ENCODE measurements around the gene MGAT5B. TPM values are rescaled to one million over a fixed set of nuclear protein-coding genes. Genes with fewer than 3 reads are reported as not detected.

The MGAT5B gene
- total and polyA plus RNA-seq, 2 of the 13 experiments (the other 11 are each of a cell fraction or from before 2014, with no cell fraction given): 0.07 to 0.13 TPM

DNA sequence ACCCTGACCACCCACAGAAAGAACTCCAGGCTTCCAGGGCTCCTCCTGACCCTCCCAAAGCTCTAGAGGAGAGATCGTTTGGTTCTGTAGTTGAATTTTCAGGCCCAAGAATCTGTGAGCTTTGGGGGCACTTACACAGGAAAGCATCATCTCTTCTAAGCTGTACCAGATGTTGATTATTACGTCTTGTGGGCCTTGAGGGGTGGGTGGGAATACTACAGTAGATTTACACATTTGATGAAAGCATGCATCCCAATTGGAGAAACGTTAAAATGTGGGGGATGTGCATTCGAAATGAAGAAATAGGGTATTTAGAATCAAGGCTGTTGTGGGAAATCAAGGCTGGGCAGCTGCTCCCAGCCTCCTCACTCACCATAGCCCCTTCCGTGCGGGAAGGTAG, 61.9 kb downstream of the MGAT5B start:
- in situ Hi-C loops (cut with HindIII; ENCODE audit: extremely low pct_ligation_motif_present, low pct_unique_long_range_greater_than_20kb): no loop called here
- no peak for DNase-seq (ENCODE audit: low spot score)
- H3K9ac ChIP-seq (ENCODE audit: insufficient read depth, low read depth, low read length): no peak overlapping the region
- no TSS peak for BruUV-seq (replicated peaks)
- ChIA-PET POLR2A (no interaction called here), CTCF (ENCODE audit: low intra/inter-chr PET ratio, low total read pairs) (no interaction called here)
- no peak overlapping the region for H3K27ac ChIP-seq (ENCODE audit: extremely low read length, insufficient read depth, low read length)
- H4K20me1 ChIP-seq (ENCODE audit: insufficient read depth, low read length): no peaks in the 10 kb centered on the region; the same call in 1 of the 2 replicates
- H2AFZ ChIP-seq (ENCODE audit: low read length): no peak overlapping the region
- no peak for ATAC-seq
- intact Hi-C loops (cut with micrococcal nuclease; ENCODE audit: unreplicated experiment): no loop called here
- H3K9me3 ChIP-seq (ENCODE audit: low read length): no peaks in the 10 kb centered on the region
- H3K4me1 ChIP-seq (ENCODE audit: insufficient read depth, low read length): no peaks in the 10 kb centered on the region
- H3K4me3 ChIP-seq (replicated peaks in 1 of 3; ENCODE audit: insufficient read depth in 1 of 3, low read depth in 2 of 3, low read length in 3 of 3): no peak overlapping the region
- no peaks in the 10 kb centered on the region for H3K79me2 ChIP-seq (ENCODE audit: insufficient read depth, low read length)
- 27% methylated on average over 6 of the region's 6 CpGs for WGBS (ENCODE audit: low lambda C conversion rate)
- TF ChIP-seq ZNF788 (CRISPR knock-in tag; IDR thresholded peaks at IDR 0.05; ENCODE audit: borderline replicate concordance) (no peak), ZNF274 (CRISPR knock-in tag; IDR thresholded peaks at IDR 0.05) (no peak), MIXL1 (CRISPR knock-in tag; IDR thresholded peaks at IDR 0.05) (no peak), MED8 (CRISPR knock-in tag; IDR thresholded peaks at IDR 0.05; ENCODE audit: insufficient replicate concordance) (no peak), ZSCAN9 (CRISPR knock-in tag; IDR thresholded peaks at IDR 0.05; ENCODE audit: borderline replicate concordance) (no peak), NAIF1 (CRISPR knock-in tag; IDR thresholded peaks at IDR 0.05; ENCODE audit: borderline replicate concordance) (no peak), ZZZ3 (CRISPR knock-in tag; IDR thresholded peaks at IDR 0.05; ENCODE audit: borderline replicate concordance) (no peak), PCBP2 (optimal IDR thresholded peaks at IDR 0.05; ENCODE audit: low read depth, low read length, poor library complexity, severe bottlenecking) (no peak), HOXA9 (CRISPR knock-in tag; IDR thresholded peaks at IDR 0.05; ENCODE audit: borderline replicate concordance) (no peak), ZNF446 (CRISPR knock-in tag; IDR thresholded peaks at IDR 0.05) (no peak), ZNF598 (CRISPR knock-in tag; IDR thresholded peaks at IDR 0.05; ENCODE audit: borderline replicate concordance) (no peak)
- TF ChIP-seq, protein P1, sequence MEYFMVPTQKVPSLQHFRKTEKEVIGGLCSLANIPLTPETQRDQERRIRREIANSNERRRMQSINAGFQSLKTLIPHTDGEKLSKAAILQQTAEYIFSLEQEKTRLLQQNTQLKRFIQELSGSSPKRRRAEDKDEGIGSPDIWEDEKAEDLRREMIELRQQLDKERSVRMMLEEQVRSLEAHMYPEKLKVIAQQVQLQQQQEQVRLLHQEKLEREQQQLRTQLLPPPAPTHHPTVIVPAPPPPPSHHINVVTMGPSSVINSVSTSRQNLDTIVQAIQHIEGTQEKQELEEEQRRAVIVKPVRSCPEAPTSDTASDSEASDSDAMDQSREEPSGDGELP (IDR thresholded peaks at IDR 0.05; ENCODE audit: borderline replicate concordance, low read depth): no peak
- TF ChIP-seq, protein P2, sequence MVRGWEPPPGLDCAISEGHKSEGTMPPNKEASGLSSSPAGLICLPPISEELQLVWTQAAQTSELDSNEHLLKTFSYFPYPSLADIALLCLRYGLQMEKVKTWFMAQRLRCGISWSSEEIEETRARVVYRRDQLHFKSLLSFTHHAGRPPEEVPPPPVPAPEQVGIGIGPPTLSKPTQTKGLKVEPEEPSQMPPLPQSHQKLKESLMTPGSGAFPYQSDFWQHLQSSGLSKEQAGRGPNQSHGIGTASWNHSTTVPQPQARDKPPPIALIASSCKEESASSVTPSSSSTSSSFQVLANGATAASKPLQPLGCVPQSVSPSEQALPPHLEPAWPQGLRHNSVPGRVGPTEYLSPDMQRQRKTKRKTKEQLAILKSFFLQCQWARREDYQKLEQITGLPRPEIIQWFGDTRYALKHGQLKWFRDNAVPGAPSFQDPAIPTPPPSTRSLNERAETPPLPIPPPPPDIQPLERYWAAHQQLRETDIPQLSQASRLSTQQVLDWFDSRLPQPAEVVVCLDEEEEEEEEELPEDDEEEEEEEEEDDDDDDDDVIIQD (CRISPR knock-in tag; IDR thresholded peaks at IDR 0.05; ENCODE audit: low read depth): no peak
- TF ChIP-seq, protein P3, sequence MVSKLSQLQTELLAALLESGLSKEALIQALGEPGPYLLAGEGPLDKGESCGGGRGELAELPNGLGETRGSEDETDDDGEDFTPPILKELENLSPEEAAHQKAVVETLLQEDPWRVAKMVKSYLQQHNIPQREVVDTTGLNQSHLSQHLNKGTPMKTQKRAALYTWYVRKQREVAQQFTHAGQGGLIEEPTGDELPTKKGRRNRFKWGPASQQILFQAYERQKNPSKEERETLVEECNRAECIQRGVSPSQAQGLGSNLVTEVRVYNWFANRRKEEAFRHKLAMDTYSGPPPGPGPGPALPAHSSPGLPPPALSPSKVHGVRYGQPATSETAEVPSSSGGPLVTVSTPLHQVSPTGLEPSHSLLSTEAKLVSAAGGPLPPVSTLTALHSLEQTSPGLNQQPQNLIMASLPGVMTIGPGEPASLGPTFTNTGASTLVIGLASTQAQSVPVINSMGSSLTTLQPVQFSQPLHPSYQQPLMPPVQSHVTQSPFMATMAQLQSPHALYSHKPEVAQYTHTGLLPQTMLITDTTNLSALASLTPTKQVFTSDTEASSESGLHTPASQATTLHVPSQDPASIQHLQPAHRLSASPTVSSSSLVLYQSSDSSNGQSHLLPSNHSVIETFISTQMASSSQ (IDR thresholded peaks at IDR 0.05; ENCODE audit: low read depth): no peak
- TF ChIP-seq, protein P3 (CRISPR knock-in tag; IDR thresholded peaks at IDR 0.05; ENCODE audit: borderline replicate concordance): no peak
- no peaks in the 10 kb centered on the region for H3K36me3 ChIP-seq (replicated peaks in 1 of 2; ENCODE audit: control insufficient read depth in 1 of 2, insufficient read depth in 2 of 2, low read length in 2 of 2)
- FAIRE-seq: no peak
- H3K27me3 ChIP-seq (ENCODE audit: control insufficient read depth in 1 of 2, insufficient read depth in 2 of 2, low read length in 2 of 2): peaks cover 14 to 64% of the 10 kb centered on the region in 2 experiments
- no peak overlapping the region for H3K4me2 ChIP-seq (ENCODE audit: low read depth, low read length)

Data from HepG2 (cell line).